ENCODE results near the gene SLC35C1. TPM values are rescaled to one million over a fixed set of nuclear protein-coding genes. Genes with fewer than 3 reads are reported as not detected.
"Not testable (repeated sequence)": the region's sequence is repeated elsewhere in the genome, so short reads cannot be mapped to it uniquely, and the experiment has no call there.

Gene SLC35C1
- total and polyA plus RNA-seq, 2 donors (not counting 1 experiment from before 2014, with no cell fraction given): 4.4 to 12.5 TPM

- WGBS (ENCODE audit: insufficient coverage): 95% methylated on average over 5 of the region's 5 CpGs
- CTCF ChIA-PET: interaction anchor here (1.1 to 1.3 kb wide), 2 partner anchors 22 to 49 kb away, joined by 4 to 9 read pairs; no protein-coding TSS in a partner anchor
- H3K9ac ChIP-seq (ENCODE audit: low read length): no peak overlapping the region
- H3K9me3 Mint-ChIP-seq (ENCODE audit: insufficient read depth): no peaks in the 10 kb centered on the region
- no peaks in the 10 kb centered on the region for H3K79me2 ChIP-seq (ENCODE audit: control insufficient read depth, insufficient read depth, low read length)
- DNase-seq (no peak), ATAC-seq (ENCODE audit: low read depth) (no peak)
- peaks cover 41% of the 10 kb centered on the region for H3K4me1 Mint-ChIP-seq
- no peaks in the 10 kb centered on the region for H4K20me1 ChIP-seq (ENCODE audit: control insufficient read depth, insufficient read depth, low read length, poor library complexity, severe bottlenecking)
- H3K4me1 ChIP-seq (ENCODE audit: control insufficient read depth in 2 of 2, insufficient read depth in 2 of 2, low read length in 2 of 2): peaks cover 19 to 33% of the 10 kb centered on the region in 2 donors
- H3K4me2 ChIP-seq (replicated peaks; ENCODE audit: low read depth, low read length, poor library complexity, severe bottlenecking): no peak overlapping the region
- H3K27me3 Mint-ChIP-seq: peaks cover 3% of the 10 kb centered on the region
- no peak for TF ChIP-seq CTCF (IDR thresholded peaks at IDR 0.05)
- TF ChIP-seq EZH2 (IDR thresholded peaks at IDR 0.05; ENCODE audit: borderline replicate concordance, insufficient read depth, low read depth, low read length, poor library complexity, severe bottlenecking): no peak
- peaks cover 0 to 4% (median 0%) of the 10 kb centered on the region in 3 donors for H3K9me3 ChIP-seq (ENCODE audit: control extremely low read depth in 1 of 3, control insufficient read depth in 2 of 3, insufficient read depth in 1 of 3, low read length in 2 of 3)
- no peak overlapping the region for H3K4me3 Mint-ChIP-seq
- no peak overlapping the region for H3K4me3 ChIP-seq (ENCODE audit: control extremely low read depth in 1 of 5, extremely low read depth in 1 of 5, insufficient read depth in 1 of 5, low read depth in 2 of 5, low read length in 4 of 5)
- intact Hi-C loops (cut with micrococcal nuclease): no loop called here
- no peak overlapping the region for H3K27ac Mint-ChIP-seq
- H3K27me3 ChIP-seq (replicated peaks in 1 of 4; ENCODE audit: control extremely low read depth in 1 of 4, control insufficient read depth in 3 of 4, insufficient read depth in 4 of 4, low read length in 3 of 4): no peaks in the 10 kb centered on the region
- POLR2A ChIA-PET: no interaction called here
- no peak overlapping the region for H3K27ac ChIP-seq (ENCODE audit: low read length in 2 of 2)
- no peak overlapping the region for H2AFZ ChIP-seq (ENCODE audit: insufficient read depth, low read depth, low read length, poor library complexity, severe bottlenecking)
- H3K36me3 ChIP-seq (replicated peaks in 1 of 2; ENCODE audit: control extremely low read depth in 1 of 2, control insufficient read depth in 1 of 2, extremely low read depth in 1 of 2, insufficient read depth in 2 of 2, low read length in 1 of 2): no peaks in the 10 kb centered on the region
Measured at GRCh38 chr11:45820211-45820857, 15.4 kb downstream of the SLC35C1 start.

- DNase-seq; H3K9me3 ChIP-seq (ENCODE audit: control extremely low read depth in 1 of 3, control insufficient read depth in 2 of 3, insufficient read depth in 1 of 3, low read length in 2 of 3); H3K4me1 Mint-ChIP-seq; H3K4me3 ChIP-seq (ENCODE audit: control extremely low read depth in 1 of 5, extremely low read depth in 1 of 5, insufficient read depth in 1 of 5, low read depth in 2 of 5, low read length in 4 of 5); H3K9me3 Mint-ChIP-seq (ENCODE audit: insufficient read depth); H3K4me3 Mint-ChIP-seq; CTCF ChIA-PET; H3K4me1 ChIP-seq (ENCODE audit: control insufficient read depth in 2 of 2, insufficient read depth in 2 of 2, low read length in 2 of 2); H4K20me1 ChIP-seq (ENCODE audit: control insufficient read depth, insufficient read depth, low read length, poor library complexity, severe bottlenecking); H3K4me2 ChIP-seq (replicated peaks; ENCODE audit: low read depth, low read length, poor library complexity, severe bottlenecking); ATAC-seq (ENCODE audit: low read depth); H3K9ac ChIP-seq (ENCODE audit: low read length); POLR2A ChIA-PET; H3K36me3 ChIP-seq (replicated peaks in 1 of 2; ENCODE audit: control extremely low read depth in 1 of 2, control insufficient read depth in 1 of 2, extremely low read depth in 1 of 2, insufficient read depth in 2 of 2, low read length in 1 of 2); H3K27ac Mint-ChIP-seq; H3K27ac ChIP-seq (ENCODE audit: low read length in 2 of 2); intact Hi-C loops (cut with micrococcal nuclease); H2AFZ ChIP-seq (ENCODE audit: insufficient read depth, low read depth, low read length, poor library complexity, severe bottlenecking); H3K79me2 ChIP-seq (ENCODE audit: control insufficient read depth, insufficient read depth, low read length): not testable (repeated sequence)
- H3K27me3 Mint-ChIP-seq: peaks cover 33% of the 10 kb centered on the region
- H3K27me3 ChIP-seq (replicated peaks in 1 of 4; ENCODE audit: control extremely low read depth in 1 of 4, control insufficient read depth in 3 of 4, insufficient read depth in 4 of 4, low read length in 3 of 4): peaks cover 0 to 12% (median 6%) of the 10 kb centered on the region in 4 experiments
- WGBS (ENCODE audit: insufficient coverage): 49% methylated on average over 6 of the region's 7 CpGs
Measured at GRCh38 chr11:45826492-45826891, 21.5 kb downstream of the SLC35C1 start.

Measured in B cell (primary cell).